ENCODE measurements around the gene CHD5.

The CHD5 gene

GRCh38 chr1:6113745-6114144 is 66.4 kb downstream of the CHD5 start:
- in situ Hi-C loops (cut with HindIII; ENCODE audit: low sequenced_read_pairs): no loop called here
- H3K4me3 ChIP-seq (ENCODE audit: low read depth, low read length): no peak overlapping the region
- no peak for DNase-seq (ENCODE audit: low read depth, low spot score)
- TF ChIP-seq, protein P1, sequence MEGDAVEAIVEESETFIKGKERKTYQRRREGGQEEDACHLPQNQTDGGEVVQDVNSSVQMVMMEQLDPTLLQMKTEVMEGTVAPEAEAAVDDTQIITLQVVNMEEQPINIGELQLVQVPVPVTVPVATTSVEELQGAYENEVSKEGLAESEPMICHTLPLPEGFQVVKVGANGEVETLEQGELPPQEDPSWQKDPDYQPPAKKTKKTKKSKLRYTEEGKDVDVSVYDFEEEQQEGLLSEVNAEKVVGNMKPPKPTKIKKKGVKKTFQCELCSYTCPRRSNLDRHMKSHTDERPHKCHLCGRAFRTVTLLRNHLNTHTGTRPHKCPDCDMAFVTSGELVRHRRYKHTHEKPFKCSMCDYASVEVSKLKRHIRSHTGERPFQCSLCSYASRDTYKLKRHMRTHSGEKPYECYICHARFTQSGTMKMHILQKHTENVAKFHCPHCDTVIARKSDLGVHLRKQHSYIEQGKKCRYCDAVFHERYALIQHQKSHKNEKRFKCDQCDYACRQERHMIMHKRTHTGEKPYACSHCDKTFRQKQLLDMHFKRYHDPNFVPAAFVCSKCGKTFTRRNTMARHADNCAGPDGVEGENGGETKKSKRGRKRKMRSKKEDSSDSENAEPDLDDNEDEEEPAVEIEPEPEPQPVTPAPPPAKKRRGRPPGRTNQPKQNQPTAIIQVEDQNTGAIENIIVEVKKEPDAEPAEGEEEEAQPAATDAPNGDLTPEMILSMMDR (IDR thresholded peaks at IDR 0.05; ENCODE audit: low read depth, low read length): no peak

DNA sequence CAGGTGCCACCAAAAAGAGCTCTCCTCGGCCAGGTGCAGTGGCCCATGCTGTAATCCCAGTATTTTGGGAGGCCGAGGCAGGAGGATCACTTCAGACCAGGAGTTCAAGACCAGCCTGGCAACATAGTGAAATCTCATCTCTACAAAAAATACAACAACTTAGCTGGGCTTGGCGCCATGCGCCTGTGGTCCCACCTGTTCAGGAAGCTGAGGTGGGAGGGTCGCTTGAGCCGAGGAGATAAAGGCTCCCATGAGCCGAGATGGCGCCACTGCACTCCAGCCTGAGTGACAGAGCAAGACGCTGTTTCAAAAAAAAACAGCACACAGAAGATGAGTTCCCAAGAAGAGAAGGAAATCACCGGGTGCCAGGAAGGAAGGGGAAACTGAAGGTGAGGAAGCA is 67.0 kb downstream of the CHD5 start:
- H3K4me3 ChIP-seq (ENCODE audit: low read depth, low read length): no peak overlapping the region
- DNase-seq (ENCODE audit: low read depth, low spot score): no peak
- in situ Hi-C loops (cut with HindIII; ENCODE audit: low sequenced_read_pairs): no loop called here
- TF ChIP-seq, protein P1 (IDR thresholded peaks at IDR 0.05; ENCODE audit: low read depth, low read length): no peak

- in situ Hi-C loops (cut with HindIII; ENCODE audit: low sequenced_read_pairs): no loop called here
- no peak for DNase-seq (ENCODE audit: low read depth, low spot score)
- TF ChIP-seq, protein P1 (IDR thresholded peaks at IDR 0.05; ENCODE audit: low read depth, low read length): no peak
- H3K4me3 ChIP-seq (ENCODE audit: low read depth, low read length): no peak overlapping the region
These were observed 67.5 kb downstream of the CHD5 start for GRCh38 chr1:6112690-6113005.

DNA sequence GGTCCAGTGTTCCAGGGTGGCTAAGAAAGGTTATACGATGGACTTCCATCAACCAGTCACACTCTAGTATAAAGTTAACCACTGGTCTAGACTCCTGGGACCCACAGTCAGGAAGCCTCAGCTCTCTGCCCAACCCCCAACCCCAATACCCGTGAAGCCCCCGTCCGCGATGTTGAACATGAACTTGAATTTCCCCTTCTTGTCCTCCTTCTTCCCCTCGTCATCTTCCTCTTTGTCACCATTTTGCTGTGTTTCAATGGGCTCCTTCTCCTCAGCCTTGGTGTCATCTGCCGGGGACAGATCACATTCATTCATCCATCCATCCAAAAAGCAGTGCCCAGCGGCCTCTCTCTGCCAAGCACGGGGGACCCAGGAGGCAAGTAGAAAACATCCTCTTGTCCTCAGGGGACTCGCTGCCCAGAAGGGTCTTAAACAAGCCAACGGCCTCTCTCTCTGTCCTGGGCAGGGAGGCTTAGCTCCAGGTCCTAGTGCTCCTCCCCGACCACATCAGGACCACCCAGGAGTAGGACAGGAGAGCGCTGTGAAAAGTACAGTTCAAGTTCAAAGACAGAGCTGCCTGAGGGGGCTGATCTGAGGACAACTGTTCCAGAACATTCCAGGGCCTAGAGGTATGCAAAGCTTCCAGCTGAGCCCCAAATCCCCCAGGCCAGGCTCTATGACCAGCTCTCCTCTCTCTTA is 68.0 kb downstream of the CHD5 start:
- no peak for DNase-seq (ENCODE audit: low read depth, low spot score)
- TF ChIP-seq, protein P1 (IDR thresholded peaks at IDR 0.05; ENCODE audit: low read depth, low read length): no peak
- in situ Hi-C loops (cut with HindIII; ENCODE audit: low sequenced_read_pairs): no loop called here
- no peak overlapping the region for H3K4me3 ChIP-seq (ENCODE audit: low read depth, low read length)

DNA sequence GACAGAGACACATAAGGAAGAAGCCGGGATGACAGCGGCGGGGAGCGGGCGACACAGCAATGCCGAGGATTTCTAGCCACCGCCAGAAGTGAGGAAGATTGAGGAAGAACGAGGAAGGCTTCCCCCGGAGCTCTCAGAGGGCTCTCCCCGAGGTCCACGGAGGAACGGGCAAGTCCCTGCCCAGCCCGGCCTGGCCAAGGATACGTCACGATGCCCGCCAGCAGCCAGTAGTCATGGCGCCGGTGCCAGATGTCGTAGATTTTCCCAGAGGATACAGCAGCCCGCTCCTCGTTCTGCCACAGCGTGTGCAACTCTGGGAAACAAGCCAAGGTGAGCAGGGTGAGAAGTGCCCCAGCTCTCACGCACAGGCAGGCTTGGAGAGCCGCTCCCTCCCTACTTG is 68.5 kb downstream of the CHD5 start:
- in situ Hi-C loops (cut with HindIII; ENCODE audit: low sequenced_read_pairs): no loop called here
- TF ChIP-seq, protein P1 (IDR thresholded peaks at IDR 0.05; ENCODE audit: low read depth, low read length): no peak

DNA sequence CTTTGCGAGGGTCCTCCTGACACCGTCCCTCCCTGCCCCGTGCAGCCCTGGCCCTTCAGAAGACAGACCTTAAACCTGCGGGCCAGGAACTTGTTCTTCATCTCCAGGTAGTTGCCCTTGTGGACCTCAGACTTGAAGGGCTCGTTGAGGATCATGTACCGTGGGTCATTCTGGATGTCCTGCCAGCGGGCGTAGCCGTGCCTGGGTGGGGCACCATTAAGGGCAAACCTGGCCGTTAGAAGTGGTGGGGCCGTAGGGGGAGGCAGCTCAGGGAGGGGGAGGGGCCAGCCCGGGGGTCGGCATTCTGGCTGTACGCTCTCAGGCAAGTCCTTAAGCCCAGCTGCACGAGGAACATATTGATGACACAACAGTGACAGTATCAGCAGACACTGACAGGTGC is 69.8 kb downstream of the CHD5 start:
- DNase-seq (ENCODE audit: low read depth, low spot score): no peak
- no peak overlapping the region for H3K4me3 ChIP-seq (ENCODE audit: low read depth, low read length)
- in situ Hi-C loops (cut with HindIII; ENCODE audit: low sequenced_read_pairs): no loop called here
- TF ChIP-seq, protein P1 (IDR thresholded peaks at IDR 0.05; ENCODE audit: low read depth, low read length): no peak

More for the DNA sequence above, 68.5 kb downstream of the CHD5 start:
- no peak for DNase-seq (ENCODE audit: low read depth, low spot score)
- no peak overlapping the region for H3K4me3 ChIP-seq (ENCODE audit: low read depth, low read length)

All from astrocyte of the spinal cord (primary cell).